NT2/D1 (cell line): ENCODE results near the gene MRPL27.

Source experiments
- DNase-seq: peaks from one replicate; pipeline ENCODE4 v3.0.0-alpha.2; 2011; ENCODE audit warnings: low read depth, low spot score
- H3K27me3 ChIP-seq: 2 replicates; pipeline ENCODE4 v1.6.0; 2011; ENCODE audit warnings: mild to moderate bottlenecking; ENCODE audit not compliant: insufficient read length, insufficient read depth
- H3K36me3 ChIP-seq: 2 replicates; pipeline ENCODE4 v1.6.1; 2011; ENCODE audit warnings: mild to moderate bottlenecking, low read length, mixed read lengths; ENCODE audit not compliant: insufficient read depth, insufficient read length
- H3K4me1 ChIP-seq: 2 replicates; pipeline ENCODE4 v1.5.1; 2011; ENCODE audit not compliant: insufficient read depth, insufficient read length
- H3K4me3 ChIP-seq: 2 replicates; pipeline ENCODE4 v1.5.1; 2011; ENCODE audit warnings: low read depth; ENCODE audit not compliant: insufficient read length
- H3K9ac ChIP-seq: 2 replicates; pipeline ENCODE4 v1.6.0; 2011; ENCODE audit warnings: low read depth; ENCODE audit not compliant: insufficient read length
- H3K9me3 ChIP-seq: 2 replicates; pipeline ENCODE4 v1.5.1; 2011; ENCODE audit warnings: mild to moderate bottlenecking, low read length; ENCODE audit not compliant: insufficient read depth
- SUZ12 ChIP-seq: IDR thresholded peaks from 2 replicates; pipeline ENCODE4 v1.6.1; 2011; ENCODE audit not compliant: insufficient read length, insufficient read depth; ENCODE audit errors: extremely low read depth
- YY1 ChIP-seq: IDR thresholded peaks from 2 replicates; pipeline ENCODE4 v1.6.1; 2011; ENCODE audit not compliant: insufficient read length, insufficient read depth
- ZNF274 ChIP-seq: IDR thresholded peaks from 2 replicates; pipeline ENCODE4 v1.6.1; 2011; ENCODE audit warnings: mild to moderate bottlenecking, low read depth, low read length

Gene MRPL27

GRCh38 chr17:50318501-50319285 is 54.3 kb downstream of the MRPL27 start:
- TF ChIP-seq YY1, result no peak
- TF ChIP-seq SUZ12, result no peak
- no peak for TF ChIP-seq ZNF274
- peaks cover 8% of the 10 kb centered on the region for H3K4me1 ChIP-seq
- DNase-seq, result no peak
- H3K9me3 ChIP-seq, result no peaks in the 10 kb centered on the region; the same call in 1 of the 2 replicates
- no peak overlapping the region for H3K9ac ChIP-seq
- H3K36me3 ChIP-seq, result no peaks in the 10 kb centered on the region
- H3K27me3 ChIP-seq, result no peaks in the 10 kb centered on the region
- no peak overlapping the region for H3K4me3 ChIP-seq
